MM.1S (cell line): ENCODE data around the gene FES.

ENCODE experiments used
- DNase-seq: peaks from one replicate; pipeline ENCODE4 v3.0.0-alpha.2; 2015
- H2AFZ ChIP-seq: fragments of 300-600 bp; sonication (generic); 2 replicates; pipeline ENCODE4 v1.6.0; 2016; ENCODE audit warnings: antibody characterized with exemption, low read length
- H3F3A ChIP-seq: fragments of 300-600 bp; sonication (generic); 2 replicates; pipeline ENCODE4 v1.6.1; 2016; ENCODE audit warnings: mild to moderate bottlenecking, antibody characterized with exemption, low read length, moderate library complexity, mixed read lengths; ENCODE audit not compliant: insufficient read depth
- H3K27ac ChIP-seq: fragments of 300-600 bp; sonication (generic); 2 replicates; pipeline ENCODE4 v1.5.1; 2016; ENCODE audit warnings: mild to moderate bottlenecking, low read length
- H3K27me3 ChIP-seq: fragments of 300-600 bp; sonication (generic); replicated peaks from 2 replicates; pipeline ENCODE4 v1.6.0; 2016; ENCODE audit warnings: low read length; ENCODE audit not compliant: insufficient read depth
- H3K36me3 ChIP-seq: fragments of 300-600 bp; sonication (generic); replicated peaks from 2 replicates; pipeline ENCODE4 v1.6.1; 2016; ENCODE audit warnings: mild to moderate bottlenecking, low read length, mixed read lengths; ENCODE audit not compliant: insufficient read depth
- H3K4me1 ChIP-seq: fragments of 300-600 bp; sonication (generic); 2 replicates; pipeline ENCODE4 v1.6.1; 2016; ENCODE audit warnings: low read length, mixed read lengths
- H3K4me2 ChIP-seq: fragments of 300-600 bp; sonication (generic); 2 replicates; pipeline ENCODE4 v1.6.0; 2016; ENCODE audit warnings: low read depth, low read length
- H3K4me3 ChIP-seq: fragments of 300-600 bp; sonication (generic); 2 replicates; pipeline ENCODE4 v1.5.1; 2016; ENCODE audit warnings: low read length, mixed read lengths
- H3K79me2 ChIP-seq: fragments of 300-600 bp; sonication (generic); 2 replicates; pipeline ENCODE4 v1.6.1; 2016; ENCODE audit warnings: mixed run types, low read length, mixed read lengths
- H3K9ac ChIP-seq: fragments of 300-600 bp; sonication (generic); 2 replicates; pipeline ENCODE4 v1.6.1; 2016; ENCODE audit warnings: low read length, mixed read lengths
- H3K9me2 ChIP-seq: fragments of 300-600 bp; sonication (generic); replicated peaks from 2 replicates; pipeline ENCODE4 v1.6.1; 2016; ENCODE audit warnings: mild to moderate bottlenecking, low read length, mixed read lengths; ENCODE audit not compliant: insufficient read depth
- H3K9me3 ChIP-seq: fragments of 300-600 bp; sonication (generic); replicated peaks from 2 replicates; pipeline ENCODE4 v1.6.1; 2016; ENCODE audit warnings: mild to moderate bottlenecking, low read length, mixed read lengths; ENCODE audit not compliant: insufficient read depth
- H4K20me1 ChIP-seq: fragments of 300-600 bp; sonication (generic); 2 replicates; pipeline ENCODE4 v1.6.1; 2016; ENCODE audit warnings: mild to moderate bottlenecking, low read length, moderate library complexity, mixed read lengths; ENCODE audit not compliant: insufficient read depth
- EZH2 ChIP-seq: fragments of 300-600 bp; sonication (generic); optimal IDR thresholded peaks from 2 replicates; pipeline ENCODE3; 2017; ENCODE audit warnings: low read depth, mild to moderate bottlenecking, antibody characterized with exemption, low read length, mixed read lengths
- EZH2phosphoT487 ChIP-seq: fragments of 300-600 bp; sonication (generic); IDR thresholded peaks from 2 replicates; pipeline ENCODE4 v1.6.1; 2018; ENCODE audit warnings: antibody characterized with exemption, low read length
- TF ChIP-seq, protein P1 (sequence below): fragments of 300-600 bp; sonication (generic); IDR thresholded peaks from 2 replicates; pipeline ENCODE4 v1.5.1; 2016; ENCODE audit warnings: antibody characterized with exemption, low read length, mixed read lengths

The FES gene

DNA sequence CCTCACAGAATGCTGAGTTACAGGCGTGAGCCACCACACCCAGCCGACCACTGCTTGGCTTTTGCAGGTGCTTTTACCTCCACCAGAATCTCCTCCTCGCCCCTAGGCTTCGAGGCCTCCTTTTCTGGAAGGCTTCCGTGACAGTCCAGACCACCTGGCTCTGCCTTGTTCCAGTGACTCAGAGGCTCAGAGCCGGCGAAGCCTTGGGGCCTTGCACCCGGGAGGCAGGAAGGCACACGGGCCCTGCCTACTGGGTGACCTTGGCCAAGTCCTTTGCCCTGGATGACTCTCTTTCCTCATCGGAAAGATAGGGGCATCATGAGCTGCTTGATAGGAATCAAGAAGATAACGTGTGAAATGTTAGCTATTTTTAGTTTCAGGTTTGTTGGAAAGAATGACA lies 47.2 kb upstream of the FES start:
- H3K27me3 ChIP-seq = no peaks in the 10 kb centered on the region
- no peak for DNase-seq
- no peak overlapping the region for H3K4me2 ChIP-seq
- no peaks in the 10 kb centered on the region for H3K9me2 ChIP-seq
- no peaks in the 10 kb centered on the region for H3K79me2 ChIP-seq
- H3F3A ChIP-seq = no peaks in the 10 kb centered on the region
- no peaks in the 10 kb centered on the region for H3K36me3 ChIP-seq
- no peak overlapping the region for H2AFZ ChIP-seq
- H3K4me1 ChIP-seq = 0 out of 2 replicates have a peak, but pooled peaks cover 6% of the 10 kb centered on the region
- H4K20me1 ChIP-seq = no peaks in the 10 kb centered on the region
- no peak overlapping the region for H3K27ac ChIP-seq
- H3K4me3 ChIP-seq = no peak overlapping the region
- TF ChIP-seq, protein P1, sequence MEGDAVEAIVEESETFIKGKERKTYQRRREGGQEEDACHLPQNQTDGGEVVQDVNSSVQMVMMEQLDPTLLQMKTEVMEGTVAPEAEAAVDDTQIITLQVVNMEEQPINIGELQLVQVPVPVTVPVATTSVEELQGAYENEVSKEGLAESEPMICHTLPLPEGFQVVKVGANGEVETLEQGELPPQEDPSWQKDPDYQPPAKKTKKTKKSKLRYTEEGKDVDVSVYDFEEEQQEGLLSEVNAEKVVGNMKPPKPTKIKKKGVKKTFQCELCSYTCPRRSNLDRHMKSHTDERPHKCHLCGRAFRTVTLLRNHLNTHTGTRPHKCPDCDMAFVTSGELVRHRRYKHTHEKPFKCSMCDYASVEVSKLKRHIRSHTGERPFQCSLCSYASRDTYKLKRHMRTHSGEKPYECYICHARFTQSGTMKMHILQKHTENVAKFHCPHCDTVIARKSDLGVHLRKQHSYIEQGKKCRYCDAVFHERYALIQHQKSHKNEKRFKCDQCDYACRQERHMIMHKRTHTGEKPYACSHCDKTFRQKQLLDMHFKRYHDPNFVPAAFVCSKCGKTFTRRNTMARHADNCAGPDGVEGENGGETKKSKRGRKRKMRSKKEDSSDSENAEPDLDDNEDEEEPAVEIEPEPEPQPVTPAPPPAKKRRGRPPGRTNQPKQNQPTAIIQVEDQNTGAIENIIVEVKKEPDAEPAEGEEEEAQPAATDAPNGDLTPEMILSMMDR = no peak
- no peak for TF ChIP-seq EZH2phosphoT487
- TF ChIP-seq EZH2 = no peak
- no peaks in the 10 kb centered on the region for H3K9me3 ChIP-seq
- no peak overlapping the region for H3K9ac ChIP-seq

DNA sequence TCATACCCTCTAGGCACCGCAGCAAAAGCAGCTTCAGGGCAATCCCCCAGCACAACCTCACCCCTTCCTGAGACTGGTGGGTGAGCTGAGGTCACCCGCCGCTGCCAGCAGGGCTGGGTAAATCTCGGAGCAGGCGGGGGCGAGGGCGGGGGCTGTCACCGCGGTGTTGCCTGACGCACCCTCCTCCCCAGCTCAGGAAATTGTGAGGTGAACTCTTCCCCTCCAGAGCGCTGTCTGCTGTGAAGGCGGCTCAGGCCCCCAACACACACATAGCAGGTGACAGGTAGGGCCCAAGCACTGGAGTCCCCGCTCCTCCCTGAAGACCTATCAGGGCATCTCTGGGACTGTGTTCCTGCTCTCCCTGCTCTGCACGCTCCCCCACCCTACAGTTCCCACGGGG lies 46.2 kb upstream of the FES start:
- Histone ChIP-seq H3K4me2 (no peak overlapping the region), H3K9me2 (no peaks in the 10 kb centered on the region), H3K27me3 (no peaks in the 10 kb centered on the region), H4K20me1 (no peaks in the 10 kb centered on the region), H2AFZ (no peak overlapping the region), H3K4me1 (0 out of 2 replicates have a peak, but pooled peaks cover 6% of the 10 kb centered on the region), H3K79me2 (no peaks in the 10 kb centered on the region), H3F3A (no peaks in the 10 kb centered on the region), H3K9me3 (no peaks in the 10 kb centered on the region), H3K36me3 (no peaks in the 10 kb centered on the region), H3K9ac (no peak overlapping the region), H3K27ac (no peak overlapping the region), H3K4me3 (no peak overlapping the region)
- DNase-seq = no peak
- TF ChIP-seq EZH2phosphoT487 = no peak

DNA sequence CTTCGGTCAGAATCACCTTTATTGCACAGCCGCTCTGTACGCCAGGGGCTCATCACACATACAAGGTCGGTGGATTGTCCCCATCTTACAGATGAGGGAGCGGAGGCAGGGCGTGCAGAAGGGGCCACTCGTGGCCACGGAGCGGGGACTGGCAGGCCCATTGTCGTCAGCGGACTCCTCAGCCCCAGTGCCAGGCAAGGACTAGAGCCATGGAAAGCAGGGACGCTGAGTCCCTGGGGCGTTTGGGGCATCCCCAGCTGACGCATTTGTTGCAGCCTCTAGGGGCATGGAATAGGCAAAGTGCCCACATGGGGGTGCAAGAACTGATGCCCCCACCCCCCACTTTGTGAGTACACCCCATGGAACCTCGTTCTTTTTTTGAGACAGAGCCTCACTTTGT lies 45.8 kb upstream of the FES start:
- Histone ChIP-seq H3K4me2 (no peak overlapping the region), H3K9ac (no peak overlapping the region), H2AFZ (no peak overlapping the region), H3K79me2 (no peaks in the 10 kb centered on the region), H4K20me1 (no peaks in the 10 kb centered on the region), H3K4me3 (no peak overlapping the region), H3K27me3 (no peaks in the 10 kb centered on the region), H3K9me2 (no peaks in the 10 kb centered on the region), H3K9me3 (no peaks in the 10 kb centered on the region), H3K4me1 (0 out of 2 replicates have a peak, but pooled peaks cover 6% of the 10 kb centered on the region), H3K27ac (no peak overlapping the region), H3F3A (no peaks in the 10 kb centered on the region), H3K36me3 (no peaks in the 10 kb centered on the region)
- TF ChIP-seq EZH2phosphoT487 (no peak), EZH2 (no peak)
- TF ChIP-seq, protein P1 = no peak
- DNase-seq = no peak

DNA sequence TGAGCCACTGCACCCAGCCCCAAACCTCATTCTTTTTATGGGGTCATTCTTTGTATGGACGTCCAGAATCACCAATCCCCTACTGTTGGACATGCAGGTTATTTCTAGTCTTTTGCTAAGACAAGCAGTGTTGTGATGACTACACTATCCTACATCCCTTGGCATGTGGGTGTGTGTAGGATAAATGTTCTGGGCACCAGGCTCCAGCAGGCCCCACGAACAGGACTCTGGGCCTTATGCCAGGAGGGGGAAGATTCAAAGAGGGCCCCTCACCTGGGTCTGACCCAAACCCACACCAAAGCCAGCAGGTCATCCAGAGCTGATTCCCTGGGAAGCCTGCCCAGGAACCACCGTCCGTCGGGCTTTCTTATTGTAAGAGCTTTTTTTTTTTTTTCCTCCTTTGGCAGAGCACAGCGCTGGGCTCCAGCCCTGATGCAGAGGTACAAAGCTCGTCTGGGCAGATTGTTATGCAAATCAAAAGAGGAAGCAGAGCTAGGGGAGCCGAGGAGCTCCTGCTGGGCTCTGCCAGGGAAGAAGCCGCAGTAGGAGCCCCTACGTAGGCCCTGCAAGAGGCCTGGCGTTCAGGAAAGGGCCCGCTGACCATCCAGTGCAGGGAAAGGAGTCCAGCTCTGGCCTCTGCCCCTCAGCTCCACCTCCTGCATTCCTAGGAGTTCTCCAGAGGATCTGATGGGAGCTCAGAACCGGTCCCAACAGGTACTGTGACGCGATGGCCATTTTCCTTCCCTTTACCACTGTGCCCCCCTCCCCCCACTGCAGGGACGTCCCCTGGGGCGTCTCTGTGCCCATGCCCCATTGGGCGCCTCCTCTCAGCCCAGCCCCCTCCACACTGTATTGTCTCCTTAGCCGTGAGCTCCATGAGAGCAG lies 44.9 kb upstream of the FES start:
- Histone ChIP-seq H3K4me3 (0 out of 2 replicates have a peak overlapping the region, but pooled peaks have one; percentile 3), H3K4me2 (peak overlapping the region; percentile 32; the same call in 1 of the 2 replicates), H2AFZ (0 out of 2 replicates have a peak overlapping the region, but pooled peaks have one; percentile 1), H3K9me3 (no peaks in the 10 kb centered on the region), H4K20me1 (no peaks in the 10 kb centered on the region), H3K27me3 (no peaks in the 10 kb centered on the region), H3K9ac (no peak overlapping the region), H3F3A (no peaks in the 10 kb centered on the region), H3K79me2 (no peaks in the 10 kb centered on the region), H3K4me1 (0 out of 2 replicates have a peak, but pooled peaks cover 6% of the 10 kb centered on the region), H3K9me2 (no peaks in the 10 kb centered on the region), H3K27ac (no peak overlapping the region), H3K36me3 (no peaks in the 10 kb centered on the region)
- peak; percentile 45 for DNase-seq
- no peak for TF ChIP-seq EZH2phosphoT487
- TF ChIP-seq, protein P1 = no peak
